Measurements from ENCODE around the gene LMO1. TPM values are rescaled to one million over a fixed set of nuclear protein-coding genes. Genes with fewer than 3 reads are reported as not detected.

The LMO1 gene
- total RNA-seq, 1 donor from 2014 or later = 2.7 TPM

GRCh38 chr11:8199676-8200075, 64.0 kb downstream of the LMO1 start:
- DNase-seq (ENCODE audit: extremely low spot score, unreplicated experiment) = no peak
- no peak for TF ChIP-seq CTCF (conservative IDR thresholded peaks at IDR 0.05)
- no peaks in the 10 kb centered on the region for H3K9me3 Mint-ChIP-seq
- H3K36me3 Mint-ChIP-seq = no peaks in the 10 kb centered on the region
- no peak overlapping the region for H3K4me3 Mint-ChIP-seq
- peaks cover 49% of the 10 kb centered on the region for H3K27me3 Mint-ChIP-seq
- no peaks in the 10 kb centered on the region for H3K4me1 Mint-ChIP-seq (ENCODE audit: unreplicated experiment)
- H3K27ac Mint-ChIP-seq = no peak overlapping the region

- no peak for TF ChIP-seq CTCF (conservative IDR thresholded peaks at IDR 0.05)
- no peaks in the 10 kb centered on the region for H3K4me1 Mint-ChIP-seq (ENCODE audit: unreplicated experiment)
- H3K27ac Mint-ChIP-seq = no peak overlapping the region
- H3K4me3 Mint-ChIP-seq = no peak overlapping the region
- peaks cover 68% of the 10 kb centered on the region for H3K27me3 Mint-ChIP-seq
- no peak for DNase-seq (ENCODE audit: extremely low spot score, unreplicated experiment)
- H3K9me3 Mint-ChIP-seq = no peaks in the 10 kb centered on the region
- no peaks in the 10 kb centered on the region for H3K36me3 Mint-ChIP-seq
These were observed 66.9 kb downstream of the LMO1 start for GRCh38 chr11:8196749-8197148.

- Mint-ChIP-seq H3K27me3 (peaks cover 64% of the 10 kb centered on the region), H3K9me3 (no peaks in the 10 kb centered on the region), H3K4me1 (ENCODE audit: unreplicated experiment) (no peaks in the 10 kb centered on the region), H3K36me3 (no peaks in the 10 kb centered on the region), H3K27ac (no peak overlapping the region), H3K4me3 (no peak overlapping the region)
- no peak for DNase-seq (ENCODE audit: extremely low spot score, unreplicated experiment)
- TF ChIP-seq CTCF (conservative IDR thresholded peaks at IDR 0.05) = no peak
These were observed 68.7 kb downstream of the LMO1 start for GRCh38 chr11:8194956-8195355.

GRCh38 chr11:8192896-8193209, 70.8 kb downstream of the LMO1 start:
- Mint-ChIP-seq H3K36me3 (no peaks in the 10 kb centered on the region), H3K4me1 (ENCODE audit: unreplicated experiment) (no peaks in the 10 kb centered on the region), H3K4me3 (no peak overlapping the region), H3K9me3 (no peaks in the 10 kb centered on the region), H3K27ac (no peak overlapping the region), H3K27me3 (peaks cover 47% of the 10 kb centered on the region)
- no peak for TF ChIP-seq CTCF (conservative IDR thresholded peaks at IDR 0.05)
- no peak for DNase-seq (ENCODE audit: extremely low spot score, unreplicated experiment)

- H3K4me3 Mint-ChIP-seq = no peak overlapping the region
- no peaks in the 10 kb centered on the region for H3K9me3 Mint-ChIP-seq
- peak; percentile 51 for DNase-seq (ENCODE audit: extremely low spot score, unreplicated experiment)
- TF ChIP-seq CTCF (conservative IDR thresholded peaks at IDR 0.05) = peak; percentile 92
- H3K27ac Mint-ChIP-seq = no peak overlapping the region
- H3K4me1 Mint-ChIP-seq (ENCODE audit: unreplicated experiment) = no peaks in the 10 kb centered on the region
- no peaks in the 10 kb centered on the region for H3K36me3 Mint-ChIP-seq
- H3K27me3 Mint-ChIP-seq = peaks cover 41% of the 10 kb centered on the region
These were observed 71.4 kb downstream of the LMO1 start for GRCh38 chr11:8192016-8192895.

Data from type B pancreatic cell (in vitro differentiated cells).